GM12873 (cell line): ENCODE data around the gene MTHFR.

Source experiments
- CTCF ChIP-seq: IDR thresholded peaks from 2 replicates; pipeline ENCODE4 v1.5.1; 2012; ENCODE audit warnings: low read depth, mild to moderate bottlenecking, moderate library complexity, low read length, control low read depth; ENCODE audit not compliant: insufficient read depth; ENCODE audit errors: missing control alignments

MTHFR gene

GRCh38 chr1:11738783-11739182 lies 67.0 kb downstream of the MTHFR start:
- TF ChIP-seq CTCF, result no peak

GRCh38 chr1:11738096-11738495 lies 67.7 kb downstream of the MTHFR start:
- TF ChIP-seq CTCF, result no peak

GRCh38 chr1:11736746-11737639 lies 68.8 kb downstream of the MTHFR start:
- no peak for TF ChIP-seq CTCF

- no peak for TF ChIP-seq CTCF
Observed at GRCh38 chr1:11735854-11736745, 69.7 kb downstream of the MTHFR start, which contains the start of gene AGTRAP. Gene AGTRAP, plus strand, starts transcription at chr1:11736136. Its CDS starts 73 bp downstream, at chr1:11736209.
